ENCODE measurements around the gene ASS1. TPM values are rescaled to one million over a fixed set of nuclear protein-coding genes. Genes with fewer than 3 reads are reported as not detected.

The ASS1 gene
- total and polyA plus RNA-seq, 2 of the 13 experiments (the other 11 are each of a cell fraction or from before 2014, with no cell fraction given) = 77.6 to 122 TPM

DNA sequence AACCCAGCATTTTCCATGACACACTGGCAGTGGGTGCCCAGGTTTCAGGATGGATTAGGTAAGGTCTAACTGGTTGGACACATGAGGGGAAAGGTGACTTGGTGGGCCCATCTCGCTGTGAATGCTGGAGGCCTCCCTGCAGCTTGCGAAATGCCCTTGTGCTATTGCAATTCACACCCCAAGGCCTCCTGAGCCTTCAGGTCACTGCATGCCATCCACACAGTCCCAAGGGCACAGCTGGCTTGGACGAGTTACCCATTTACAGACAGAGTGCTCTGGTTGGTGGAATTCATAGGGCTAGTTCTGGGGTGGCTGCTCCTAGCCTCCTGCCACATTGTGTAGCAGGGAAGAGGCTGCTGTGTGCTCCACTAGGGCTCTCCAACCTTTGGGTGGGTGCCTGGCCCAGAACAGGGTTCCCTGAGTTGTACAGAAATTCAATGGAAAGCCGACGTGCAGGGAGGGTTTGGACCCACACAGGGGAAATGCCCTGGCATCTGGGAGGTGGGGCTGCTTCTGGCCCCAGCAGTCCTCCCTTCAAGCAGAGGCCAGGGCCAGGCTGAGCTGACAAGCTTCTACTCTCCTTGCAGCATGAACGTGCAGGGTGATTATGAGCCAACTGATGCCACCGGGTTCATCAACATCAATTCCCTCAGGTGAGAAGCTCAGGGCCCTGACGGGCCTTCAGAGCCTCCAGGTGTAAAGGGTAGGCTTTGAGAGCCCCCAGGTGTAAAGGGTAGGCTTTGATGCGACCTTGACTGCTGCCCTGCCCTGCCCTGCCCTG is 54.3 kb downstream of the ASS1 start (continued):
- TF ChIP-seq, protein P1, sequence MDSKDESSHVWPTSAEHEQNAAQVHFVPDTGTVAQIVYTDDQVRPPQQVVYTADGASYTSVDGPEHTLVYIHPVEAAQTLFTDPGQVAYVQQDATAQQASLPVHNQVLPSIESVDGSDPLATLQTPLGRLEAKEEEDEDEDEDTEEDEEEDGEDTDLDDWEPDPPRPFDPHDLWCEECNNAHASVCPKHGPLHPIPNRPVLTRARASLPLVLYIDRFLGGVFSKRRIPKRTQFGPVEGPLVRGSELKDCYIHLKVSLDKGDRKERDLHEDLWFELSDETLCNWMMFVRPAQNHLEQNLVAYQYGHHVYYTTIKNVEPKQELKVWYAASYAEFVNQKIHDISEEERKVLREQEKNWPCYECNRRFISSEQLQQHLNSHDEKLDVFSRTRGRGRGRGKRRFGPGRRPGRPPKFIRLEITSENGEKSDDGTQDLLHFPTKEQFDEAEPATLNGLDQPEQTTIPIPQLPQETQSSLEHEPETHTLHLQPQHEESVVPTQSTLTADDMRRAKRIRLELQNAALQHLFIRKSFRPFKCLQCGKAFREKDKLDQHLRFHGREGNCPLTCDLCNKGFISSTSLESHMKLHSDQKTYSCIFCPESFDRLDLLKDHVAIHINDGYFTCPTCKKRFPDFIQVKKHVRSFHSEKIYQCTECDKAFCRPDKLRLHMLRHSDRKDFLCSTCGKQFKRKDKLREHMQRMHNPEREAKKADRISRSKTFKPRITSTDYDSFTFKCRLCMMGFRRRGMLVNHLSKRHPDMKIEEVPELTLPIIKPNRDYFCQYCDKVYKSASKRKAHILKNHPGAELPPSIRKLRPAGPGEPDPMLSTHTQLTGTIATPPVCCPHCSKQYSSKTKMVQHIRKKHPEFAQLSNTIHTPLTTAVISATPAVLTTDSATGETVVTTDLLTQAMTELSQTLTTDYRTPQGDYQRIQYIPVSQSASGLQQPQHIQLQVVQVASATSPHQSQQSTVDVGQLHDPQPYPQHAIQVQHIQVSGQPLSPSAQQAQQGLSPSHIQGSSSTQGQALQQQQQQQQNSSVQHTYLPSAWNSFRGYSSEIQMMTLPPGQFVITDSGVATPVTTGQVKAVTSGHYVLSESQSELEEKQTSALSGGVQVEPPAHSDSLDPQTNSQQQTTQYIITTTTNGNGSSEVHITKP (CRISPR knock-in tag; IDR thresholded peaks at IDR 0.05; ENCODE audit: low read depth) = peak; percentile 63
- TF ChIP-seq, protein P2, sequence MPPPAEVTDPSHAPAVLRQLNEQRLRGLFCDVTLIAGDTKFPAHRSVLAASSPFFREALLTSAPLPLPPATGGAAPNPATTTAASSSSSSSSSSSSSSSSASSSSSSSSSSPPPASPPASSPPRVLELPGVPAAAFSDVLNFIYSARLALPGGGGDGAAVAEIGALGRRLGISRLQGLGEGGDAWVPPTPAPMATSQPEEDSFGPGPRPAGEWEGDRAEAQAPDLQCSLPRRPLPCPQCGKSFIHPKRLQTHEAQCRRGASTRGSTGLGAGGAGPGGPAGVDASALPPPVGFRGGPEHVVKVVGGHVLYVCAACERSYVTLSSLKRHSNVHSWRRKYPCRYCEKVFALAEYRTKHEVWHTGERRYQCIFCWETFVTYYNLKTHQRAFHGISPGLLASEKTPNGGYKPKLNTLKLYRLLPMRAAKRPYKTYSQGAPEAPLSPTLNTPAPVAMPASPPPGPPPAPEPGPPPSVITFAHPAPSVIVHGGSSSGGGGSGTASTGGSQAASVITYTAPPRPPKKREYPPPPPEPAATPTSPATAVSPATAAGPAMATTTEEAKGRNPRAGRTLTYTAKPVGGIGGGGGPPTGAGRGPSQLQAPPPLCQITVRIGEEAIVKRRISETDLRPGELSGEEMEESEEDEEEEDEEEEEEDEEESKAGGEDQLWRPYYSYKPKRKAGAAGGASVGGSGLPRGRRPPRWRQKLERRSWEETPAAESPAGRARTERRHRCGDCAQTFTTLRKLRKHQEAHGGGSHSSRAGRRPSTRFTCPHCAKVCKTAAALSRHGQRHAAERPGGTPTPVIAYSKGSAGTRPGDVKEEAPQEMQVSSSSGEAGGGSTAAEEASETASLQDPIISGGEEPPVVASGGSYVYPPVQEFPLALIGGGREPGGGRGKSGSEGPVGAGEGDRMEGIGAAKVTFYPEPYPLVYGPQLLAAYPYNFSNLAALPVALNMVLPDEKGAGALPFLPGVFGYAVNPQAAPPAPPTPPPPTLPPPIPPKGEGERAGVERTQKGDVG (CRISPR knock-in tag; IDR thresholded peaks at IDR 0.05; ENCODE audit: borderline replicate concordance) = peak; percentile 88; the same call in 1 of the 2 replicates
- TF ChIP-seq RXRA (CRISPR knock-in tag; IDR thresholded peaks at IDR 0.05) (peak; percentile 94), ZNF263 (CRISPR knock-in tag; IDR thresholded peaks at IDR 0.05) (peak; percentile 85), SOX13 (IDR thresholded peaks at IDR 0.05) (peak; percentile 8; the same call in 1 of the 2 replicates), SOX13 (CRISPR knock-in tag; conservative IDR thresholded peaks at IDR 0.05 in 1 of 2, IDR thresholded peaks at IDR 0.05 in 1 of 2) (peak; percentile 61 to 81; a peak in 3 of 4 replicates), ATF7-NPFF (CRISPR knock-in tag; IDR thresholded peaks at IDR 0.05; ENCODE audit: low read depth) (peak; percentile 79), THAP11 (CRISPR knock-in tag; IDR thresholded peaks at IDR 0.05) (peak; percentile 83), YEATS4 (CRISPR knock-in tag; IDR thresholded peaks at IDR 0.05; ENCODE audit: borderline replicate concordance) (peak; percentile 87), TMF1 (CRISPR knock-in tag; IDR thresholded peaks at IDR 0.05; ENCODE audit: low read depth) (no peak), SIX4 (CRISPR knock-in tag; IDR thresholded peaks at IDR 0.05) (peak; percentile 27; the same call in 1 of the 2 replicates), NR2F1 (CRISPR knock-in tag; IDR thresholded peaks at IDR 0.05) (peak; percentile 67 to 78; a peak in 3 of 4 replicates), ETV5 (CRISPR knock-in tag; IDR thresholded peaks at IDR 0.05; ENCODE audit: borderline replicate concordance) (0 out of 2 replicates have a peak, but pooled peaks have one; percentile 31), ZNF83 (CRISPR knock-in tag; IDR thresholded peaks at IDR 0.05; ENCODE audit: borderline replicate concordance) (no peak), NKX3-1 (CRISPR knock-in tag; IDR thresholded peaks at IDR 0.05) (no peak)
- TF ChIP-seq, protein P3, sequence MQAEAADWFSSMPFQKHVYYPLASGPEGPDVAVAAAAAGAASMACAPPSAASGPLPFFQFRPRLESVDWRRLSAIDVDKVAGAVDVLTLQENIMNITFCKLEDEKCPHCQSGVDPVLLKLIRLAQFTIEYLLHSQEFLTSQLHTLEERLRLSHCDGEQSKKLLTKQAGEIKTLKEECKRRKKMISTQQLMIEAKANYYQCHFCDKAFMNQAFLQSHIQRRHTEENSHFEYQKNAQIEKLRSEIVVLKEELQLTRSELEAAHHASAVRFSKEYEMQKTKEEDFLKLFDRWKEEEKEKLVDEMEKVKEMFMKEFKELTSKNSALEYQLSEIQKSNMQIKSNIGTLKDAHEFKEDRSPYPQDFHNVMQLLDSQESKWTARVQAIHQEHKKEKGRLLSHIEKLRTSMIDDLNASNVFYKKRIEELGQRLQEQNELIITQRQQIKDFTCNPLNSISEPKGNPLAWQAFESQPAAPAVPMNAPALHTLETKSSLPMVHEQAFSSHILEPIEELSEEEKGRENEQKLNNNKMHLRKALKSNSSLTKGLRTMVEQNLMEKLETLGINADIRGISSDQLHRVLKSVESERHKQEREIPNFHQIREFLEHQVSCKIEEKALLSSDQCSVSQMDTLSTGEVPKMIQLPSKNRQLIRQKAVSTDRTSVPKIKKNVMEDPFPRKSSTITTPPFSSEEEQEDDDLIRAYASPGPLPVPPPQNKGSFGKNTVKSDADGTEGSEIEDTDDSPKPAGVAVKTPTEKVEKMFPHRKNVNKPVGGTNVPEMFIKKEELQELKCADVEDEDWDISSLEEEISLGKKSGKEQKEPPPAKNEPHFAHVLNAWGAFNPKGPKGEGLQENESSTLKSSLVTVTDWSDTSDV (CRISPR knock-in tag; IDR thresholded peaks at IDR 0.05) = peak; percentile 38; the same call in 1 of the 2 replicates

Measured in HepG2 (cell line).